Astrocyte (in vitro differentiated cells and primary cell): ENCODE data around the gene SERPINA5. TPM values are rescaled to one million over a fixed set of nuclear protein-coding genes. Genes with fewer than 3 reads are reported as not detected.

Source experiments
- DNase-seq: peaks from one replicate; pipeline ENCODE4 v3.0.0-alpha.2; 2010; ENCODE audit warnings: low read depth
- FAIRE-seq: peaks from 2 replicates; lab custom pipeline; 2011; peaks lifted over from hg19 to GRCh38; lab: Jason Lieb, UNC
- H2AFZ ChIP-seq: 2 replicates; pipeline ENCODE4 v1.6.0; 2012; ENCODE audit warnings: low read depth, low read length, inconsistent platforms
- H3K27ac ChIP-seq: 2 replicates; pipeline ENCODE4 v1.5.1; 2011; ENCODE audit warnings: low read depth, low read length, inconsistent platforms
- H3K27me3 ChIP-seq: 2 replicates; pipeline ENCODE4 v1.6.0; 2011; ENCODE audit warnings: low read length, inconsistent platforms; ENCODE audit not compliant: insufficient read depth
- H3K36me3 ChIP-seq: 2 replicates; pipeline ENCODE4 v1.5.1; 2011; ENCODE audit warnings: low read length, inconsistent platforms; ENCODE audit not compliant: insufficient read depth
- H3K4me1 ChIP-seq: 2 replicates; pipeline ENCODE4 v1.5.1; 2011; ENCODE audit warnings: low read length, inconsistent platforms; ENCODE audit not compliant: insufficient read depth
- H3K4me2 ChIP-seq: 2 replicates; pipeline ENCODE4 v1.6.0; 2012; ENCODE audit warnings: low read length, inconsistent platforms
- H3K4me3 ChIP-seq: 2 replicates; pipeline ENCODE4 v1.5.1; 2011; ENCODE audit warnings: low read depth, mild to moderate bottlenecking, low read length, inconsistent platforms; ENCODE audit not compliant: insufficient read depth
- H3K79me2 ChIP-seq: 2 replicates; pipeline ENCODE4 v1.6.0; 2012; ENCODE audit warnings: mild to moderate bottlenecking, low read length, inconsistent platforms; ENCODE audit not compliant: insufficient read depth
- H3K9ac ChIP-seq: 2 replicates; pipeline ENCODE4 v1.6.0; 2012; ENCODE audit warnings: mild to moderate bottlenecking, low read length, inconsistent platforms
- H3K9me3 ChIP-seq: 2 replicates; pipeline ENCODE4 v1.5.1; 2012; ENCODE audit warnings: low read depth, mild to moderate bottlenecking, low read length, inconsistent platforms; ENCODE audit not compliant: insufficient read depth
- H4K20me1 ChIP-seq: 2 replicates; pipeline ENCODE4 v1.6.0; 2012; ENCODE audit warnings: low read length, inconsistent platforms; ENCODE audit not compliant: insufficient read depth
- H3K27ac Mint-ChIP-seq: one replicate; pipeline ENCODE4 v1.8.0; 2021; ENCODE audit warnings: mild to moderate bottlenecking, mixed read lengths; ENCODE audit not compliant: unreplicated experiment
- H3K27me3 Mint-ChIP-seq: one replicate; pipeline ENCODE4 v1.8.0; 2021; ENCODE audit warnings: low read depth, mixed read lengths; ENCODE audit not compliant: unreplicated experiment
- H3K36me3 Mint-ChIP-seq: one replicate; pipeline ENCODE4 v1.8.0; 2021; ENCODE audit warnings: low read depth, mixed read lengths; ENCODE audit not compliant: unreplicated experiment
- H3K4me1 Mint-ChIP-seq: one replicate; pipeline ENCODE4 v1.8.0; 2021; ENCODE audit warnings: low read depth, mixed read lengths; ENCODE audit not compliant: unreplicated experiment
- H3K4me3 Mint-ChIP-seq: one replicate; pipeline ENCODE4 v1.8.0; 2021; ENCODE audit warnings: mild to moderate bottlenecking, moderate library complexity, mixed read lengths; ENCODE audit not compliant: unreplicated experiment
- H3K9me3 Mint-ChIP-seq: one replicate; pipeline ENCODE4 v1.8.0; 2021; ENCODE audit warnings: mild to moderate bottlenecking, mixed read lengths; ENCODE audit not compliant: unreplicated experiment
- EZH2 ChIP-seq: IDR thresholded peaks from 2 replicates; pipeline ENCODE4 v1.6.1; 2012; ENCODE audit warnings: mild to moderate bottlenecking, low read length, inconsistent platforms; ENCODE audit not compliant: insufficient read depth
- total RNA-seq: library from RNA; stranded (reverse); gene quantifications from 2 replicates; pipeline ENCODE4 v1.2.1, GENCODE V29; 2021
- TF ChIP-seq, protein P1 (sequence below): IDR thresholded peaks from 2 replicates; pipeline ENCODE4 v1.5.1; 2011; ENCODE audit warnings: low read depth, mild to moderate bottlenecking, inconsistent platforms, low read length, moderate library complexity; ENCODE audit not compliant: insufficient read depth

The SERPINA5 gene
- total RNA-seq, 1 donor from 2014 or later = 0.23 TPM

- no peak for FAIRE-seq
Observed at GRCh38 chr14:94545131-94545841, 35.9 kb upstream of the SERPINA5 start.

GRCh38 chr14:94547151-94547680 is 34.0 kb upstream of the SERPINA5 start:
- Histone ChIP-seq H3K79me2 (no peaks in the 10 kb centered on the region), H3K4me2 (no peak overlapping the region), H3K4me1 (peaks cover 3% of the 10 kb centered on the region), H4K20me1 (no peaks in the 10 kb centered on the region), H3K36me3 (no peaks in the 10 kb centered on the region), H3K27me3 (no peaks in the 10 kb centered on the region), H2AFZ (no peak overlapping the region), H3K9ac (no peak overlapping the region), H3K9me3 (no peaks in the 10 kb centered on the region), H3K4me3 (no peak overlapping the region), H3K27ac (no peak overlapping the region)
- Mint-ChIP-seq H3K27ac (no peak overlapping the region), H3K36me3 (no peaks in the 10 kb centered on the region), H3K4me1 (peaks cover 1% of the 10 kb centered on the region), H3K9me3 (peaks cover 15% of the 10 kb centered on the region), H3K4me3 (no peak overlapping the region), H3K27me3 (peaks cover 16% of the 10 kb centered on the region)
- TF ChIP-seq, protein P1, sequence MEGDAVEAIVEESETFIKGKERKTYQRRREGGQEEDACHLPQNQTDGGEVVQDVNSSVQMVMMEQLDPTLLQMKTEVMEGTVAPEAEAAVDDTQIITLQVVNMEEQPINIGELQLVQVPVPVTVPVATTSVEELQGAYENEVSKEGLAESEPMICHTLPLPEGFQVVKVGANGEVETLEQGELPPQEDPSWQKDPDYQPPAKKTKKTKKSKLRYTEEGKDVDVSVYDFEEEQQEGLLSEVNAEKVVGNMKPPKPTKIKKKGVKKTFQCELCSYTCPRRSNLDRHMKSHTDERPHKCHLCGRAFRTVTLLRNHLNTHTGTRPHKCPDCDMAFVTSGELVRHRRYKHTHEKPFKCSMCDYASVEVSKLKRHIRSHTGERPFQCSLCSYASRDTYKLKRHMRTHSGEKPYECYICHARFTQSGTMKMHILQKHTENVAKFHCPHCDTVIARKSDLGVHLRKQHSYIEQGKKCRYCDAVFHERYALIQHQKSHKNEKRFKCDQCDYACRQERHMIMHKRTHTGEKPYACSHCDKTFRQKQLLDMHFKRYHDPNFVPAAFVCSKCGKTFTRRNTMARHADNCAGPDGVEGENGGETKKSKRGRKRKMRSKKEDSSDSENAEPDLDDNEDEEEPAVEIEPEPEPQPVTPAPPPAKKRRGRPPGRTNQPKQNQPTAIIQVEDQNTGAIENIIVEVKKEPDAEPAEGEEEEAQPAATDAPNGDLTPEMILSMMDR = no peak
- no peak for TF ChIP-seq EZH2
- DNase-seq (no peak), FAIRE-seq (no peak)

More at GRCh38 chr14:94545131-94545841, 35.9 kb upstream of the SERPINA5 start:
- no peaks in the 10 kb centered on the region for H3K27me3 ChIP-seq
- H3K4me1 ChIP-seq = peaks cover 9% of the 10 kb centered on the region
- H3K27ac ChIP-seq = peak overlapping the region; percentile 5
- DNase-seq = peak; percentile 23
- Mint-ChIP-seq H3K9me3 (peaks cover 15% of the 10 kb centered on the region), H3K27ac (no peak overlapping the region), H3K4me1 (peaks cover 7% of the 10 kb centered on the region), H3K36me3 (no peaks in the 10 kb centered on the region), H3K27me3 (peaks cover 17% of the 10 kb centered on the region), H3K4me3 (no peak overlapping the region)
- no peaks in the 10 kb centered on the region for H3K9me3 ChIP-seq
- H3K79me2 ChIP-seq = no peaks in the 10 kb centered on the region
- no peak overlapping the region for H3K4me3 ChIP-seq
- H2AFZ ChIP-seq = no peak overlapping the region
- no peak overlapping the region for H3K9ac ChIP-seq
- H4K20me1 ChIP-seq = no peaks in the 10 kb centered on the region
- H3K36me3 ChIP-seq = no peaks in the 10 kb centered on the region
- TF ChIP-seq EZH2 = no peak
- TF ChIP-seq, protein P1 = no peak
- H3K4me2 ChIP-seq = no peak overlapping the region

GRCh38 chr14:94547726-94548125 is 33.5 kb upstream of the SERPINA5 start:
- FAIRE-seq (no peak), DNase-seq (no peak)
- no peaks in the 10 kb centered on the region for H3K27me3 ChIP-seq
- H3K9ac ChIP-seq = no peak overlapping the region
- no peaks in the 10 kb centered on the region for H3K36me3 ChIP-seq
- no peak overlapping the region for H3K4me3 Mint-ChIP-seq
- H3K4me1 Mint-ChIP-seq = no peaks in the 10 kb centered on the region
- no peak overlapping the region for H3K27ac ChIP-seq
- H3K9me3 Mint-ChIP-seq = peaks cover 15% of the 10 kb centered on the region
- H3K27me3 Mint-ChIP-seq = peaks cover 16% of the 10 kb centered on the region
- H3K36me3 Mint-ChIP-seq = no peaks in the 10 kb centered on the region
- H3K9me3 ChIP-seq = no peaks in the 10 kb centered on the region
- no peaks in the 10 kb centered on the region for H3K4me1 ChIP-seq
- TF ChIP-seq EZH2 = no peak
- TF ChIP-seq, protein P1 = no peak
- H3K27ac Mint-ChIP-seq = no peak overlapping the region
- no peaks in the 10 kb centered on the region for H4K20me1 ChIP-seq
- H2AFZ ChIP-seq = no peak overlapping the region
- no peak overlapping the region for H3K4me3 ChIP-seq
- H3K79me2 ChIP-seq = no peaks in the 10 kb centered on the region
- H3K4me2 ChIP-seq = no peak overlapping the region
